K562 (cell line): ENCODE measurements around the gene HSP90AA1. TPM values are rescaled to one million over a fixed set of nuclear protein-coding genes. Genes with fewer than 3 reads are reported as not detected.

Experiments
- ATF3 ChIP-seq, 2 experiments: fragments of 450-650 bp in 1 of 2; sonication (generic) in 1 of 2; formaldehyde crosslinking in 1 of 2; IDR thresholded peaks in 1 of 2; conservative IDR thresholded peaks in 1 of 2; 2 replicates each; pipeline versions ENCODE4 v1.6.1 to v1.8.1; 2016 to 2023; ENCODE audit warnings: mild to moderate bottlenecking in 2 of 2, moderate library complexity in 2 of 2, inconsistent platforms in 1 of 2, missing genetic modification reagents in 1 of 2
- CEBPB ChIP-seq: fragments of 450-650 bp; IDR thresholded peaks from 2 replicates; pipeline ENCODE4 v1.6.1; 2016; ENCODE audit warnings: missing genetic modification characterization, missing compliant biosample characterization
- FOXA3 ChIP-seq, 2 experiments: fragments of 450-650 bp in 1 of 2; sonication (generic) in 1 of 2; formaldehyde crosslinking; IDR thresholded peaks in 1 of 2; conservative IDR thresholded peaks in 1 of 2; 2 replicates each; pipeline versions ENCODE4 v1.4.0 to v1.8.0; 2020 to 2022; ENCODE audit warnings: mild to moderate bottlenecking in 2 of 2, missing genetic modification reagents in 1 of 2
- MTA3 ChIP-seq: fragments of 450-650 bp; formaldehyde crosslinking; IDR thresholded peaks from 2 replicates; pipeline ENCODE4 v1.6.1; 2017; ENCODE audit warnings: mild to moderate bottlenecking, borderline replicate concordance
- NELFE ChIP-seq: IDR thresholded peaks from 2 replicates; pipeline ENCODE4 v1.6.1; 2011; ENCODE audit warnings: mild to moderate bottlenecking; ENCODE audit not compliant: insufficient read depth, insufficient read length
- PCBP1 ChIP-seq: fragments of 200-400 bp; formaldehyde crosslinking; IDR thresholded peaks from 2 replicates; pipeline ENCODE4 v1.6.1; 2018; ENCODE audit warnings: mild to moderate bottlenecking, low read depth, low read length; ENCODE audit not compliant: poor library complexity, severe bottlenecking
- RBM17 ChIP-seq: fragments of 200-400 bp; formaldehyde crosslinking; IDR thresholded peaks from 2 replicates; pipeline ENCODE4 v1.6.1; 2017; ENCODE audit warnings: low read depth, mild to moderate bottlenecking, low read length, borderline replicate concordance
- SFPQ ChIP-seq: fragments of 200-400 bp; formaldehyde crosslinking; IDR thresholded peaks from 2 replicates; pipeline ENCODE4 v1.6.1; 2017; ENCODE audit warnings: mild to moderate bottlenecking, low read depth, low read length, moderate library complexity
- SIRT6 ChIP-seq: IDR thresholded peaks from one replicate; pipeline ENCODE4 v1.6.1; 2012; ENCODE audit warnings: low read depth, mild to moderate bottlenecking, control low read depth, inconsistent platforms, low read length, moderate library complexity
- U2AF2 ChIP-seq: fragments of 200-400 bp; formaldehyde crosslinking; optimal IDR thresholded peaks from 2 replicates; pipeline ENCODE3; 2017; ENCODE audit warnings: low read depth, mild to moderate bottlenecking, low read length
- UBTF ChIP-seq, 2 experiments: IDR thresholded peaks; 2 replicates each; pipeline ENCODE4 v1.6.1; 2012; ENCODE audit warnings: improper control_type of control experiment in 2 of 2, low read depth in 2 of 2, low read length in 2 of 2, borderline replicate concordance in 1 of 2
- YBX1 ChIP-seq: fragments of 450-650 bp; IDR thresholded peaks from 2 replicates; pipeline ENCODE4 v1.7.1; 2016; ENCODE audit warnings: mild to moderate bottlenecking
- ZNF124 ChIP-seq: sonication (generic); formaldehyde crosslinking; IDR thresholded peaks from 2 replicates; pipeline ENCODE4 v1.8.1; 2022; ENCODE audit warnings: missing genetic modification reagents
- ZNF639 ChIP-seq, 2 experiments: fragments of 200-800 bp in 1 of 2; sonication (Bioruptor generic) in 1 of 2; sonication (generic) in 1 of 2; formaldehyde crosslinking in 1 of 2; IDR thresholded peaks in 1 of 2; conservative IDR thresholded peaks in 1 of 2; 2 replicates each; pipeline versions ENCODE4 v1.5.0 to v1.6.1; 2016 to 2020; ENCODE audit warnings: missing compliant biosample characterization in 1 of 2, missing genetic modification characterization in 1 of 2, missing genetic modification reagents in 1 of 2
- polyA plus RNA-seq, 8 experiments: library from polyadenylated mRNA; depleted of rRNA in 4 of 8; stranded (reverse) in 5 of 8; unstranded in 3 of 8; fragments of >200 nt; fragmentation: Nextera tagmentation in 2 of 8; fragmentation: Illumina TruSeq in 1 of 8; extraction: Ambion mirVana in 2 of 8; extraction: Trizol in 1 of 8; gene quantifications; 2 replicates each; pipeline versions ENCODE4 v1.2.1 to v1.2.3, GENCODE V29; 2011 to 2014; ENCODE audit warnings: inconsistent platforms in 1 of 8, missing spikeins in 1 of 8
- total RNA-seq, 7 experiments: library from RNA; depleted of rRNA in 6 of 7; stranded (reverse); fragments of >200 nt in 6 of 7; fragmentation: Illumina TruSeq in 2 of 7; extraction: Trizol in 2 of 7; gene quantifications; 2 replicates each; pipeline versions ENCODE4 v1.2.1 to v1.2.3, GENCODE V29; 2011 to 2021; ENCODE audit warnings: low replicate concordance in 1 of 7

The HSP90AA1 gene
- total and polyA plus RNA-seq, 9 of the 15 experiments (the other 6 are each of a cell fraction or from before 2014, with no cell fraction given), result 377 to 1,731 (median 879) TPM

- TF ChIP-seq PCBP1, result no peak
- TF ChIP-seq ZNF639 (CRISPR knock-in tag; conservative IDR thresholded peaks at IDR 0.05 in 1 of 2, IDR thresholded peaks at IDR 0.05 in 1 of 2), result no peak
- TF ChIP-seq CEBPB, result no peak
- TF ChIP-seq ATF3 (IDR thresholded peaks at IDR 0.05), result 0 out of 2 replicates have a peak, but pooled peaks have one; percentile 7
- TF ChIP-seq ATF3 (CRISPR knock-in tag; conservative IDR thresholded peaks at IDR 0.05), result no peak
- no peak for TF ChIP-seq SFPQ
- no peak for TF ChIP-seq SIRT6
- no peak for TF ChIP-seq RBM17
- TF ChIP-seq YBX1, result no peak
- no peak for TF ChIP-seq NELFE
- no peak for TF ChIP-seq MTA3
- TF ChIP-seq ZNF124 (CRISPR knock-in tag), result no peak
- peak in 1 of 2 experiments; percentile 88; a peak in 1 of 4 replicates for TF ChIP-seq FOXA3 (CRISPR knock-in tag; conservative IDR thresholded peaks at IDR 0.05 in 1 of 2, IDR thresholded peaks at IDR 0.05 in 1 of 2)
- TF ChIP-seq UBTF (IDR thresholded peaks at IDR 0.05; ENCODE audit: borderline replicate concordance in 1 of 2, low read depth in 2 of 2, low read length in 2 of 2), result no peak
- no peak for TF ChIP-seq U2AF2
Measured at GRCh38 chr14:102088012-102088792, 1.4 kb upstream of the HSP90AA1 start (continued).
